ENCODE data around the gene NEURL1. TPM values are rescaled to one million over a fixed set of nuclear protein-coding genes. Genes with fewer than 3 reads are reported as not detected.

NEURL1 gene
- total RNA-seq, 3 donors from 2014 or later (not counting 1 experiment from before 2014, with no cell fraction given), result 0.95 to 8.5 (median 1.5) TPM

GRCh38 chr10:103498936-103499638 lies 5.6 kb downstream of the NEURL1 start:
- intact Hi-C loops (cut with micrococcal nuclease), result no loop called here
- no peak overlapping the region for H3K4me3 ChIP-seq (ENCODE audit: low read length)
- Mint-ChIP-seq H3K9me3 (no peaks in the 10 kb centered on the region), H3K36me3 (no peaks in the 10 kb centered on the region), H3K27me3 (ENCODE audit: low read depth in 2 of 2) (peaks cover 48 to 51% of the 10 kb centered on the region in 2 donors), H3K4me1 (peaks cover 8 to 20% of the 10 kb centered on the region in 2 donors), H3K4me3 (no peak overlapping the region), H3K27ac (no peak overlapping the region)
- TF ChIP-seq CTCF (IDR thresholded peaks at IDR 0.05), result no peak
- no peak overlapping the region for H3K27ac ChIP-seq (ENCODE audit: low read length)
- H3K36me3 ChIP-seq (ENCODE audit: control insufficient read depth, insufficient read depth, low read length), result no peaks in the 10 kb centered on the region
- DNase-seq, result no peak
- H3K27me3 ChIP-seq (ENCODE audit: control insufficient read depth, insufficient read depth, low read length), result peaks cover 13% of the 10 kb centered on the region
- peaks cover 15% of the 10 kb centered on the region for H3K4me1 ChIP-seq (ENCODE audit: control insufficient read depth, insufficient read depth, low read length)
- no peak for ATAC-seq
- 81% methylated on average over 5 of the region's 5 CpGs for WGBS (ENCODE audit: insufficient coverage)
- H3K9me3 ChIP-seq (ENCODE audit: control insufficient read depth, insufficient read depth, low read length), result no peaks in the 10 kb centered on the region

- no peaks in the 10 kb centered on the region for H3K9me3 Mint-ChIP-seq
- Histone ChIP-seq H3K27me3 (ENCODE audit: control insufficient read depth, insufficient read depth, low read length) (peaks cover 6% of the 10 kb centered on the region), H3K9me3 (ENCODE audit: control insufficient read depth, insufficient read depth, low read length) (no peaks in the 10 kb centered on the region), H3K36me3 (ENCODE audit: control insufficient read depth, insufficient read depth, low read length) (no peaks in the 10 kb centered on the region), H3K4me3 (ENCODE audit: low read length) (no peak overlapping the region), H3K27ac (ENCODE audit: low read length) (no peak overlapping the region), H3K4me1 (ENCODE audit: control insufficient read depth, insufficient read depth, low read length) (peaks cover 15% of the 10 kb centered on the region)
- no peak overlapping the region for H3K4me3 Mint-ChIP-seq
- ATAC-seq, result no peak
- H3K36me3 Mint-ChIP-seq, result no peaks in the 10 kb centered on the region
- WGBS (ENCODE audit: insufficient coverage), result 82% methylated on average over 6 of the region's 7 CpGs
- no peak overlapping the region for H3K27ac Mint-ChIP-seq
- intact Hi-C loops (cut with micrococcal nuclease), result no loop called here
- peaks cover 13 to 27% of the 10 kb centered on the region in 2 donors for H3K4me1 Mint-ChIP-seq
- DNase-seq, result no peak
- no peak for TF ChIP-seq CTCF (IDR thresholded peaks at IDR 0.05)
- peaks cover 46 to 51% of the 10 kb centered on the region in 2 donors for H3K27me3 Mint-ChIP-seq (ENCODE audit: low read depth in 2 of 2)
These were observed 6.4 kb downstream of the NEURL1 start for GRCh38 chr10:103499881-103500280.

GRCh38 chr10:103500481-103500880 lies 7.0 kb downstream of the NEURL1 start:
- TF ChIP-seq CTCF (IDR thresholded peaks at IDR 0.05), result no peak
- intact Hi-C loops (cut with micrococcal nuclease), result no loop called here
- Histone ChIP-seq H3K27me3 (ENCODE audit: control insufficient read depth, insufficient read depth, low read length) (peaks cover 2% of the 10 kb centered on the region), H3K4me1 (ENCODE audit: control insufficient read depth, insufficient read depth, low read length) (peaks cover 21% of the 10 kb centered on the region), H3K36me3 (ENCODE audit: control insufficient read depth, insufficient read depth, low read length) (no peaks in the 10 kb centered on the region), H3K4me3 (ENCODE audit: low read length) (no peak overlapping the region), H3K9me3 (ENCODE audit: control insufficient read depth, insufficient read depth, low read length) (no peaks in the 10 kb centered on the region), H3K27ac (ENCODE audit: low read length) (no peak overlapping the region)
- H3K4me1 Mint-ChIP-seq, result peaks cover 13 to 27% of the 10 kb centered on the region in 2 donors
- ATAC-seq (no peak), DNase-seq (no peak)
- H3K4me3 Mint-ChIP-seq, result no peak overlapping the region
- H3K27me3 Mint-ChIP-seq (ENCODE audit: low read depth in 2 of 2), result peaks cover 41 to 47% of the 10 kb centered on the region in 2 donors
- 32% methylated on average over 6 of the region's 6 CpGs for WGBS (ENCODE audit: insufficient coverage)
- no peaks in the 10 kb centered on the region for H3K36me3 Mint-ChIP-seq
- H3K27ac Mint-ChIP-seq, result no peak overlapping the region
- no peaks in the 10 kb centered on the region for H3K9me3 Mint-ChIP-seq

GRCh38 chr10:103501186-103501585 lies 7.7 kb downstream of the NEURL1 start:
- H3K9me3 ChIP-seq (ENCODE audit: control insufficient read depth, insufficient read depth, low read length), result no peaks in the 10 kb centered on the region
- H3K27ac ChIP-seq (ENCODE audit: low read length), result no peak overlapping the region
- Mint-ChIP-seq H3K4me3 (no peak overlapping the region), H3K4me1 (peaks cover 13 to 27% of the 10 kb centered on the region in 2 donors), H3K27ac (no peak overlapping the region), H3K27me3 (ENCODE audit: low read depth in 2 of 2) (peaks cover 39 to 41% of the 10 kb centered on the region in 2 donors), H3K9me3 (no peaks in the 10 kb centered on the region), H3K36me3 (no peaks in the 10 kb centered on the region)
- peaks cover 3% of the 10 kb centered on the region for H3K27me3 ChIP-seq (ENCODE audit: control insufficient read depth, insufficient read depth, low read length)
- no peak for TF ChIP-seq CTCF (IDR thresholded peaks at IDR 0.05)
- intact Hi-C loops (cut with micrococcal nuclease), result no loop called here
- no peaks in the 10 kb centered on the region for H3K36me3 ChIP-seq (ENCODE audit: control insufficient read depth, insufficient read depth, low read length)
- no peak overlapping the region for H3K4me3 ChIP-seq (ENCODE audit: low read length)
- DNase-seq (no peak), ATAC-seq (no peak)
- WGBS (ENCODE audit: insufficient coverage), result 86% methylated on average over 3 of the region's 3 CpGs
- H3K4me1 ChIP-seq (ENCODE audit: control insufficient read depth, insufficient read depth, low read length), result peaks cover 25% of the 10 kb centered on the region

Measured in natural killer cell (primary cell).